Measurements from ENCODE around the gene OR5C1.
"Not testable (repeated sequence)": the region's sequence is repeated elsewhere in the genome, so short reads cannot be mapped to it uniquely, and the experiment has no call there.

OR5C1 gene

DNA sequence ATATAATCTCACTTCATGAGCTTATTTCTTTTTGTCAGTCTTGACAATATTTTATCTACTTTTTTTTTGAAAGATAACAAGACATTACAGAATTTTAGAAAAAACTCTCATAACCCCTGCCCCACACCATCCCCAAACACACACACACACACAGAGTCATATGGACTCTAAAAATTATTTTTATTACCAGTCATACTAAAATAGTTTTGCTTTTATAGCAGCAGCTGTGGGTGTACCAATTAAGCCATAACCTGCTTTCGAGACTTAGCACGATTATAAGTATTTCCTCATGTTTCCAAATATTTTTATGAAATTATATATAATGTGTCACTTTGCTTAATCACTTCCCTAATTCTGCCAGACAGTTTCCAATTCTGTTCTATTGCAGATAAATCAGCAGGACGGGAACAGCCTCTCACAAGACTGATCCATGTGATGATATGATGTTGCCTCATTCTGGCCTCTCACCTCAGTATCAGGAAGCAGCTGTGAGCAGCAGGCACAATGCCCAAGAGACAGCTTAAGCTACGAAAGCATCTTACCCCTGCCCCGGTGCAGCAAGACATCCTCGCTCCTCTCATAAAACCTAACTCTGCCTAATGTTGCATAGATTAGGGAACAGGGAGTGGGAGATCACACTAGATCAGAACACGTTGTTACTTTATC lies 32.7 kb downstream of the OR5C1 start:
- Mint-ChIP-seq H3K9me3 (no peaks in the 10 kb centered on the region), H3K36me3 (ENCODE audit: low read depth) (peaks cover 48% of the 10 kb centered on the region), H3K27ac (peak overlapping the region; percentile 52), H3K4me3 (no peak overlapping the region), H3K4me1 (ENCODE audit: low read depth) (peaks cover 39% of the 10 kb centered on the region), H3K27me3 (no peaks in the 10 kb centered on the region)

DNA sequence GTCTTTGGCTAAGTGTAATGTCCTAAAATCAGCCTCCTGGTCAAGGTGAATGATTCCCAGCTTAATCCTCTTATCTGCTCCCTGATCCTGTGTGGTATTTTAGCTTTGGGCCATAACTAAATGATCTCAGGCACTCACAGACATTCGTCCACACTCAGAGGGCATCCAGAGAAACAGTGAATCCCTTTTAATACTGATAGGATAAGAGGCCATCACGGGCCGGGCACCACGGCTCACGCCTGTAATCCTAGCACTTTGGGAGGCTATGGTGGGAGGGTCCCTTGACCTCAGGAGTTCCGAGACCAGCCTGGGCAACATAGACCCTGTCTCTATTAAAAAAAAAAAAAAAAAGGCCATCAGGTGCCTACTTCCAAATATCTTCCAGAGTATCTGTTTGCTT lies 33.3 kb downstream of the OR5C1 start:
- Mint-ChIP-seq H3K27me3 (no peaks in the 10 kb centered on the region), H3K36me3 (ENCODE audit: low read depth) (peaks cover 47% of the 10 kb centered on the region), H3K9me3 (no peaks in the 10 kb centered on the region), H3K27ac (no peak overlapping the region), H3K4me3 (no peak overlapping the region), H3K4me1 (ENCODE audit: low read depth) (peaks cover 40% of the 10 kb centered on the region)

DNA sequence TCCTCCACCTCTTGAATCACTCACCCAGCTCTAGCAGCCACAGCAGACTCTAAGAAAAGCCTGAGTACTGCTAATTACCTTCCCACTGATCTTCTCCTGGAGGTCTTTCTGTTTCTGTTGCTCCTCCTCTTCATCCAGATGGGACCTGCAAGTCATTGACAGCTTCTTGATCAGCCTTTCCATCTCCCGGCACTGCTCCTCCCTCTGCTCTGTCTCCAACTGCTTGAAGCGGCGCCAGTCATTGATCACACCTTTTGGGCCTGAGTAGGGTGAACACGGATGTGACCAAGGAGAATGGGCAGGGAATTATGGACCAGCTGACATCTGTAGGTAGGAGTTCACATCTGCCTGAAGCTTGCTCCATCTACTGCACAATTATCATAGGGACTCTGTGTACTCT lies 34.2 kb downstream of the OR5C1 start:
- Mint-ChIP-seq H3K9me3 (no peaks in the 10 kb centered on the region), H3K27ac (peak overlapping the region; percentile 28), H3K4me1 (ENCODE audit: low read depth) (peaks cover 40% of the 10 kb centered on the region), H3K36me3 (ENCODE audit: low read depth) (peaks cover 47% of the 10 kb centered on the region), H3K27me3 (no peaks in the 10 kb centered on the region), H3K4me3 (no peak overlapping the region)

GRCh38 chr9:122827761-122828093 lies 39.0 kb downstream of the OR5C1 start:
- no peaks in the 10 kb centered on the region for H3K27me3 Mint-ChIP-seq
- peak overlapping the region; percentile 93 for H3K27ac Mint-ChIP-seq
- peaks cover 18% of the 10 kb centered on the region for H3K36me3 Mint-ChIP-seq (ENCODE audit: low read depth)
- peaks cover 28% of the 10 kb centered on the region for H3K4me1 Mint-ChIP-seq (ENCODE audit: low read depth)
- H3K4me3 Mint-ChIP-seq = peak overlapping the region; percentile 99
- H3K9me3 Mint-ChIP-seq = no peaks in the 10 kb centered on the region

- H3K27ac Mint-ChIP-seq = peak overlapping the region; percentile 93
- peak overlapping the region; percentile 99 for H3K4me3 Mint-ChIP-seq
Observed at GRCh38 chr9:122828965-122829284, 40.2 kb downstream of the OR5C1 start.

DNA sequence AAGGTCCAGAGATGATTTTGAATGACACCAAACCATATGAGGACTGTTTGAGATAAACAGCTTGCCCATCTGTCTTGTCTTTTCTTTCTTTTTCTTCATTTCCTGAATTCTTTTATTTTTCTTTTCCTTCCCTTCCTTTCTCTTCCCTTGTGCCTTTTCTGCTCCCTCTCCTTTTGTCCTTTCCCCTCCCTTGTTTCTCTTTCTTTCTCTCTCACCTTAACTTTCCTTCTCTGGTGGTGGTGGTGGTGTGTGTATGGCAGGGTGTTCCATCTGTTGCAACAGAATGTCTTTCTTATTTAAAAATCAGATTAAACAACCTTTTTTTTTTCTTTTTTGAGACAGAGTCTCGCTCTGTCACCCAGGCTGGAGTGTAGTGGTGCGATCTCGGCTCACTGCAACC lies 43.5 kb downstream of the OR5C1 start:
- Mint-ChIP-seq H3K9me3 (no peaks in the 10 kb centered on the region), H3K4me3 (no peak overlapping the region), H3K27me3 (no peaks in the 10 kb centered on the region), H3K4me1 (ENCODE audit: low read depth) (peaks cover 16% of the 10 kb centered on the region), H3K36me3 (ENCODE audit: low read depth) (no peaks in the 10 kb centered on the region), H3K27ac (no peak overlapping the region)

More at GRCh38 chr9:122828965-122829284, 40.2 kb downstream of the OR5C1 start:
- H3K27me3 Mint-ChIP-seq, H3K9me3 Mint-ChIP-seq: not testable (repeated sequence)
- Mint-ChIP-seq H3K4me1 (ENCODE audit: low read depth) (peaks cover 28% of the 10 kb centered on the region), H3K36me3 (ENCODE audit: low read depth) (peaks cover 15% of the 10 kb centered on the region)

- no peaks in the 10 kb centered on the region for H3K9me3 Mint-ChIP-seq
- H3K4me1 Mint-ChIP-seq (ENCODE audit: low read depth) = peaks cover 14% of the 10 kb centered on the region
- peak overlapping the region; percentile 44 for H3K4me3 Mint-ChIP-seq
- no peaks in the 10 kb centered on the region for H3K27me3 Mint-ChIP-seq
- H3K27ac Mint-ChIP-seq = peak overlapping the region; percentile 80
- H3K36me3 Mint-ChIP-seq (ENCODE audit: low read depth) = no peaks in the 10 kb centered on the region
Observed at GRCh38 chr9:122835313-122835731, 46.6 kb downstream of the OR5C1 start.

DNA sequence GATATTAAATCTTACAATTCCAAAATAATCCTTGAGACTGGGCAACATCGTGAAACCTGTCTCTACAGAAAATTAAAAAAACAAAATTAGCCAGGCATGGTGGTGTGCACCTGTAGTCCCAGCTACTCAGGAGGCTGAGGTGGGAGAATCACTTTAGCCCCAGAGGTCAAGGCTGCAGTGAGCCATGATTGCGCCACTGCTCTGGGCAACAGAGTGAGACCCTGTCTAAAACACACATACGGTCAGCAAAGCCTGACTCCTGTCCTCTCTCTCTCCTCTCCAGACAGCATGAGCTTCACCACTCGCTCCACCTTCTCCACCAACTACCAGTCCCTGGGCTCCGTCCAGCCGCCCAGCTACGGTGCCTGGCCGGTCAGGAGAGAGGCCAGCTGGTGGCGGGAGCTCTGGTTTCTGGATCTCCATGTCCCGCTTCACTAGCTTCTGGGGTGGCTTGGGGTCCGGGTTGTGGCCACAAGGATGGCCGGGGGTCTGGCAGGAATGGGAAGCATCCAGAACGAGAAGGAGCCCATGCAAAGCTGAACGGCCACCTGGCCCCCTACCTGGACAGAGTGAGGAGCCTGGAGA lies 48.6 kb downstream of the OR5C1 start:
- no peak overlapping the region for H3K27ac Mint-ChIP-seq
- peaks cover 14% of the 10 kb centered on the region for H3K4me1 Mint-ChIP-seq (ENCODE audit: low read depth)
- H3K4me3 Mint-ChIP-seq = no peak overlapping the region
- no peaks in the 10 kb centered on the region for H3K9me3 Mint-ChIP-seq
- no peaks in the 10 kb centered on the region for H3K27me3 Mint-ChIP-seq
- H3K36me3 Mint-ChIP-seq (ENCODE audit: low read depth) = no peaks in the 10 kb centered on the region

DNA sequence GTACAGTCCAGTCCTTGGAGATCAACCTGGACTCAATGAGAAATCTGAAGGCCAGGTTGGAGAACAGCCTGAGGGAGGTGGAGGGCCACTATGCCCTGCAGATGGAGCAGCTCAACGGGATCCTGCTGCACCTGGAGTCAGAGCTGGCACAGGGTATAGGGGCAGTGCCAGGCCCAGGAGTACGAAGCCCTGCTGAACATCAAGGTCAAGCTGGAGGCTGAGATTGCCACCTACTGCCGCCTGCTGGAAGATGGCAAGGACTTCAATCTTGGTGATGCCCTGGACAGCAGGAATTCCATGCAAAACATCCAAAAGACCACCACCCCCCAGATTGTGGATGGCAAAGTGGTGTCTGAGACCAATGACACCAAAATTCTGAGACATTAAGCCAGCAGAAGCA lies 49.7 kb downstream of the OR5C1 start:
- peaks cover 14% of the 10 kb centered on the region for H3K4me1 Mint-ChIP-seq (ENCODE audit: low read depth)
- H3K27me3 Mint-ChIP-seq; H3K9me3 Mint-ChIP-seq; H3K36me3 Mint-ChIP-seq (ENCODE audit: low read depth); H3K27ac Mint-ChIP-seq; H3K4me3 Mint-ChIP-seq: not testable (repeated sequence)
